HG03520 (cell line): ENCODE data around the gene WTAP.
A peak's percentile ranks its signal among the peaks of the same experiment; 100 is the strongest.
"Not testable (repeated sequence)": the region's sequence is repeated elsewhere in the genome, so short reads cannot be mapped to it uniquely, and the experiment has no call there.

Source experiments
- ATAC-seq: cut with Tn5 transposase; IDR thresholded peaks from one replicate; pipeline ENCODE4 v1.9.1; 2021; ENCODE audit warnings: mild to moderate bottlenecking, moderate library complexity; ENCODE audit not compliant: unreplicated experiment

The WTAP gene

DNA sequence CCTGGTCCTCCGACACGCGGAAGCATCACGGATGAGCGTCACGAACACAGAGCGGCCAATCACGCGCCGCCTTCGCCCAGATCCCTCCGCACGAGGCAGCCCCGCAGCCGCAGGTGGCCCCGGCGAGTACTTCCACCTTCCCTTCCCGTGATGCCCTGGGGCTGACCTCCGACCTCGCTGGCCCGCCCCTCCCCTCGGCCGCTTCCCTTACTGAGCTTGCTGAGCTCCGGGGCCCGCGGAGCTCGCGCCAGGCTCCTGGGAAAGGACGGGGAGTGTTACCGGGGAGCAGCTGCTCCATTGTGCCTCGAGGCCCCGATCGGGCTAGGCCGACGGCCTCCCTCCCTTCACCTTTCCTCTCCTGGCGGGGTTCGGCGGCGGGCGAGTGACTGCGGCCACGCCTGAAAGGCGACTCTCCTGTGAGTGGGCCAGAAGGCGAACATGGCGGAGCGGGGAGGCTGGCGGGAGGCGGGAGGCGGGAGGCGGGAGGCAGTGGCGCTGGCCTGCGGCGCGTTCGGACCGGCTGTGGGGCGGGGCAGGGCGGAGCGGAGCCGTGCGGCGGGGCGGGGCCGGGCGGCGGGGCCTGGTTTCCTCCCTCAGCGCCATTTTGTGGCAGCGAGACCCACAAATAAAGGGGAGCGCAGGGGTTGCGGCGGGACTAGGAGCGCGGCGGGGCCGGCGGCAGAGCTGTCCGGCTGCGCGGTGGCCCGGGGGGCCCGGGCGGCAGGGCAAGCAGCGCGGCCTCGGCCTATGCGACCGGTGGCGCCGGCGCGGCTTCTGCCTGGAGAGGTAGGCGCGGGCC is at the start of gene WTAP:
WTAP (plus strand) TSS at position 589 of the 799 bp plus-strand sequence. CDS start 8,760 bp downstream, outside the sequence.
- peak; percentile 67 for ATAC-seq

DNA sequence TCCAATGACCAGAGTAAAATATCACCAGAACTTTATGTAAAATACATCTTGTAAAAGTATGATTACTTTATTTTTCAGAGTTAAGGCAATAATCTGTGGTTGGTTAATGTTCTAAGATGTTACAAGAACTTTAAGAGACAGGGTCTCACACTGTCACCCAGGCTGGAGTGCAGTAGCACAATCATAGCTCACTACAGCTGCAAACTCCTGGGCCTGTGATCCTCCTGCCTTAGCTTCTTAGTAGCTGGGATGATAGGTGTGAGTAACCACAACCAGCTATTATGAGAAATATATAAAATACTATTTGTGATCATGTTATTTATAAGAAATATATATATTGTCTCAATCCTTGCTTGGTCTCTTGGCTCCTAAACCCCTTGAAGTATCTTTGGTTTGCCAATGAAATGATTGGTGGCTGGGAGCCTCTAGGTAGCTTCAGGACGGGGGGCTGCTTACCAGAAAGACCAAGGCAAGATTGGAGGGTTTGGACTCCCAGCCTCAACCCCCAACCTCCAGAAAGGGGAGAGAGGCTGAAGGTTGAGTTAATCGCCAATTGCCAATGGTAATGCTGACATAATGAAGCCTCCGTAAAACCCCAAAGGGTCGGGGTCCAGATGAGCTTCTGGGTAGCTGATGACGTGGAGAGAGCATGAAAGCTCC is 49.7 kb upstream of the WTAP start:
- no peak for ATAC-seq

DNA sequence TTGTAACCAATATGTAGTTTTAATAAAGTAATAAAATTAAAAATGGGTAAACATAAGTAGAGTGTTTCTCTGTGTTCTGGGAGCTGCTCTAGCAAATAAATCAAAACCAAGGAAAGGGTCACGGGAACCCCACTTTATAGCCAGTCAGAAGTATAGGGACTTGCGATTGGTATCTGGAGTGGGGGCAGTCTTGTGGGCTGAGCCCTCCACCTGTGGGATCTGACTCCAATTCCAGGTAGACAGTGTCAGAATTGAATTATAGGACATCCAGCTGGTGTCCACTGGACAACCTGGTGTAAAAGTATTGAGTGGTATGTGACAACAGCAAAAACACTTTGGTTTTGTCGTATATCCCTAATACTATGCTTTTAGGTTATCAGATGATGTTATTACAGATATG is 48.7 kb upstream of the WTAP start:
- no peak for ATAC-seq

DNA sequence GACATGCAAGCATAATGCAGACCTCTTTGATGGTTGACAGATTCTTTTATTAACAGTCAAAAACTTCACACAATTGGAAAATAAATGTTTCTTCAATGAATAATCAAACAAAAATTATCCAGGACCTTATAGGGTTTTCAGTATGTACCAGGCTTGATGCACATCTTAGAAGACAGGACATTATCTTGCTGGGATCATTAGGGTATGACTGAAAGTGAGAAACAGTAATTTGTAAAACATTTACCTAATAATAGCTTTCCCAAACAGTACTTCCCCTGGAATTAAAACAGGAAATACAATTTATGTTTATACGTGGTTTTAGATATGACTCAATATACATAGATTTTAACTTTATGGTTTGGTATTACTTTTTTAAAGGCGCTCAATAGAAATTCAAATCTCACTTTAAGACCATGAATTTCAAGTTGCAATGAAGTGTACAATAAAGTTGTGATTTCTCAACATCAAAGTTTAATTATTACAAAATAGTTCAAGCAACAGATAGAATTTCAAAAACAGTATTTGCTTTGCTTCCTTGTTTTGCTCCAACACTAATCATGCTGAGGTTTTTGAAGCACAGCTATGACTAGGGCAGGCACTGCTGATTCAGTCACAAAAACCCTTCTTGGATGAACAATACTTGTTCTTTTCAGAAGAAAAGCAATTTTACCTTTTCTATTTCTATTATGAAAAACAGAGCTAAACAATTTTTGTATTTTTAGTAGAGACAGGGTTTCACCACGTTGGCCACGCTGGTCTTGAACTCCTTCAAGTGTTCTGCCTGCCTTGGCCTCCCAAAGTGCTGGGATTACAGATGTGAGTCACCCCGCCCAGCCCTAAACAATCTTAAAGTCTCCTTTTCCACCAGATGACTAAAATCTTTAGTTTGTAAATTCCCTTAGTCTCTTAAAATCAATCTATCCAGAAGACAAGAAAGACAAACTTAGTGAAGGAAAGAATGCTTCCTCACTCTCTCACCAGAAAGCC is 47.9 kb upstream of the WTAP start:
- no peak for ATAC-seq

DNA sequence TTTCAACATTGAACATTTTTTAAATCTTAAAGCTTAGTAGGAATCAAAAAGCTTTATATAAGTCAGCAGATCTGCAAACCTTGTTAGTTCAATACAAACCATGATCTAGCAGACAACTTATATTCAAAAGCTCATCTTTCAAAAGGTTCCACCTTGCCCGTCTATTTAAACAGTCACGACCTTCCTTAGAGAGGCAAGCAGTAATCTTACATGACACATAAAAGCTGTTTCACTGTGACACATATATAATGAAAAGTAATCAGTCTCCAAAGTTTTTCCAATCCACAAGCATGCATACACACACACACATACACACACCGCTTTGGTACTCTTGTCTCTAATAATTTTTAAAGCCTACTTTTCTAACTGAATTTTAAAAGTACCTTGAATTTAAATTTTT is 47.2 kb upstream of the WTAP start:
- no peak for ATAC-seq

DNA sequence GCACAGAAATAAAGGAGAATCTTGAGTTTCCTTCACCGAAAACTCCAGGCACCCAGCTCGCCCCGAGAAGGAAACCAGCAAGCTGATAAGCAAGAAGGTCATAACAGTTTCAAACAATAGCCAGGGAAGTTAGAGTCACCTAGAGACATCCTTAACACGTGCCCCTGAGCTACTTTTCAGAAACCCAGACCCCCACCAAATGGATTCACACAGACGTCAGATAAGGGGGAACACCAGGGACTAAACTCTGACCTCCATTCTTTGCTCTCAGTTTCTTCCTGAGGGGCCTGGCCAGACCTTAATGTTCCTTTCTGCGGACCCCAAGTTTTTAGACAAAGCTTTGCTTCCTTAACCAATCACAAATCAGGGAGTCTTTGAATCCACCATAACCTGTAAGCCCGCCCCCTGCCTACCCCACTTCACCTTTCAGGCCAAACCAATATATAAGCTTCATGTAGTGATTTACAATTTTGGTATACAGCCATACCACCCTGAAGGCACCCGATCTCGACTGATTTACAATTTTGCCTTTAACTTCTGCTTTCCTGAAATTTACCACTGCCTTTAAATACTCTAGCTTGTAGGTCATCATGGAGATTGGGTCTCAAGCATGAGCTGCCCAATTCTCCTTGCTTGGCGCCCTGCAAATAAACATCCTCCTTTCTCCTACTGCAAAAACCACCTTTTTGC is 46.0 kb upstream of the WTAP start:
- no peak for ATAC-seq

DNA sequence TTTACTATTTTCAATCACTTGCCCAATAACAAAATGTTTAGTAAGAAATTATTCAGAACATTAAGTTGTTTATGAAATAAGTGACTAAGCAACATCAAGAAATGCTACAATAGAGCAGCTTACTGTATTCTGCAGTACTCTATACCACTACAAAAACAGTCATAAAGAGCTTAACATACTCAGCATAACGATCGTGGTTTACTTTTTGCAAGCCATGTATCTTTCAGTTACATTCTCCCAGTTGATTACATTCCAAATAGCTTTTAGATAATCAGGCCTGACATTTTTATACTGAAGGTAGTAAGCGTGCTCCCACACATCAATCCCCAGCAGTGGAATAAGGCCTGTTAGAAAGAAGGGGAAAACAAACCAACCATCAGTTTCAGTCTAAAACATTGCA is 45.0 kb upstream of the WTAP start:
- ATAC-seq, result no peak

DNA sequence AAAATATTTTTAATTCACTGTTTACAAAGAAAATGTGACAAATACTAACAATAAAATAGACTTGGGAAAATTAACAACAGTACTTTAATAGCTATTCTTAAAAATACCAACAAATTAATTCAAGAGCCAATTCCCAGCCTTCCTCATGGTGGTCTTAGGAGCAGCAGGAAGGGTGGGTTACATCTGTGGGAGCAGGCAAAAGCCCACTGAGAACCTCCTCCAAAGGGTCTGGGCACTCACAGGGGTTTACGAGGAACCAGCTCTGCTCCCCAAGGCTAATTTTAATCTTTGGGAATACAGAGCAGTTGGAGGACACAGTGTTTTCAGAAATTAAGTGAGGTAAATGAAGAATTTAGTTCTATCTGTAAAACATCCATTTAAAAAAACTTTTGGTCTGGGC is 44.5 kb upstream of the WTAP start:
- no peak for ATAC-seq

DNA sequence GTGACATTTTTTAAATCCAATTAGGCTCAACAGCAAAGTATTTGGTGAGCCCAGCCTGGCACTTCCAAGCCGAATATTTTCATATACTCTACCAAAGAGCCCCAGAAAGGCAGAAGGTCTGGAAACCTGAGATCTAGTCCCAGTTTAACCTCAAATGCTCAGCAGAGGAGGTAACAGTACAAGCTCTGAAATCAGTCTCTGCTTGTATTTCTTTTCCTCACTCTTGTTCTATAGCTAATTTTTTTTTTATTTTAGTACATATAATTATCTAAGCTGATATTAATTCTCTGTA is 43.3 kb upstream of the WTAP start:
- no peak for ATAC-seq

DNA sequence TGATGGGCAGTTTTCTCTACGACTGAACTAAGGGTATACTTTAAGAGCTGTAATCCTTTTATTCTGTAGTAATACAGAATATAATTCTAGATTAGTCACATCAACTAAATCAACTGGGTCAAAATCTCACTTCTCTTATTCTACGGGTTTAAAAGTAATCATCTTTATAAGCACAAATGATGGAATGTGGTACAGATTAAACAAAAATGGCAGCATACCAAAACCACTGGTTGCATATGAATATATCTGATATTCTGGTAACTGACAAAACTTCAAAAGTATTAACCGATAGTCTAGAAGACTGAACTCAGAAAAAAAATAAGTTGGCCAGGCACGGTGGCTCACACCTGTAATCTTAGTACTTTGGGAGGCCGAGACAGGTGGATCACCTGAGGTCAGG is 41.3 kb upstream of the WTAP start:
- no peak for ATAC-seq

DNA sequence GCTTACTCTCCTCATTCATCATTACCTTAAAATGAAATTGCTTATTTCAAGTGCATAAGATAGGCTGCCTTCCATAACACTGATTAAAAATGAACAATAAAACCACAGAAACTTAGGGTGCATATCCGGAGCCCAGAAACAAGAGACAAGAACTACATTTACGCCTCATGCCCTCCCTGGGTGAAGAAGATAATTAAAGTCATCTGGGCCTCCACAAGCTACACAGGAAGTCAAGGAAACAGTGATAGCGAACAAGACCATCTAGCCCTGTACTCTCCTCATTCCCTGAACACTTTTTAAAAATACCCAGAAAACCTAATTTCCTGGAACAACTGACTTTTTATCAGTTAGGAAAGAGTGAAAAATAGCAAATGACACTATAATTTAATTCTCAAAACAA is 40.6 kb upstream of the WTAP start:
- no peak for ATAC-seq

DNA sequence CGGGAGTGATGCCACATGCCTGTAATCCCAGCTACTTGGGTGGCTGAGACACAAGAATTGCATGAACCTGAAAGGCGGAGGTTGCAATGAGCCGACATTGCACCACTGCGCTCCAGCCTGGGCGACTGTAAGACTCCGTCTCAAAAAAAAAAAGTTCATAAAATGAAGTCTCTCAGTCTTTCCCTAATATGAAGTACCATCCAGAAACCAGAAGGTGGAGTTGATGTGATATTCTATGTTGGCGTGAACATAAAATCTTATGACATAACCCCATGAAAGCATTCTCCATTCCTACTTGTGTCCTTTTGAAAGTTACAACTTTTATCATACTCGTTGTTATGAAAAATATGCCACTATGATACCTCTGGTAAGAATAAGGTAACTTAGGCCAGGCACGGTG is 40.0 kb upstream of the WTAP start:
- no peak for ATAC-seq

DNA sequence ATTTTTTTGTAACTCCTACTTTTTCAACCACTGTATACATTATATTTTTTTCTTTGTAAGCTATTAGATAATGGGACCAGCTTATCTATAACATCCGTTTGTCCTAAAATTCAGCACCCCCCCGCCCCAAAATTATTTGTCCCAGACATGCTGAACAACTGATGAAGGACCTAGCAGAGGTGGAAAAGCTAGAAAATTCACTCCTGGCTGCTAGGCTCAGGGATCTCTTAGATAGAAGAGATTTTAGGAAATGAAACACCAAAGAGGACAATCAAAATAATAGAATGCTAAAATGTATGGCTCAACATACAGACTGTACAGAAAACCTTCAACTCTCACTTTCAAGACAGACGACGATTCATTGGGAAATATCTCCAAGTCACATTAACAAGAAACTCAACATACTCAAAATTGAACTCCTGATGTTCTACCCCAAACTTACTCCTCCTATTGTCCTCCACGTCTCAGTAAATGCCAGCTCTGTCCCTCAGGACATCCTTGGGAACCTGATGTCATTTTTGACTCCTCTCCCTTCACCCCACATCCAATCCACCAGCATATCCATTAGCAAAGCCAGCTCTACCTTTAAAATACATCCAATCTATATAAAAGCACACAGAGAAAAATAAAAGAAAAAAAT is 38.9 kb upstream of the WTAP start:
- ATAC-seq, result no peak

DNA sequence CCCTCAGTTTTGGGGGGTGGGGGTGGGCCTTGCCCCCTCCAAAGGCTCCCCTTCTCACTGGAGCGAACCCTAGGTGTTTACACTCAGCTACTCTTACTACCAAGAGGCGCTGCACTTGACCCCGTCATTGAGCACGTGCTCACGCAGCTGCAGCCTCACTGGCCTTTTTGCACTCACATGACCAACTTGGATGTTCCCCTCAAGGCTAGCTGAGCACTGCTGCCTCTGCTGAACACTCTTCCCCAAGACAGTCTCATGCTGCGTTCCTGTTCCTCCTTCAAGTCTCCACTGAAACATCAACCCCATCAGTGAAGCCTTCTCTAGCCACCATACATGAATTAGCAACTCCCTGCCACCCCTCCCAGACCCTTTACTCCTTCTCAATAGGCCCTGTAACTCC is 38.3 kb upstream of the WTAP start:
- ATAC-seq, result no peak

DNA sequence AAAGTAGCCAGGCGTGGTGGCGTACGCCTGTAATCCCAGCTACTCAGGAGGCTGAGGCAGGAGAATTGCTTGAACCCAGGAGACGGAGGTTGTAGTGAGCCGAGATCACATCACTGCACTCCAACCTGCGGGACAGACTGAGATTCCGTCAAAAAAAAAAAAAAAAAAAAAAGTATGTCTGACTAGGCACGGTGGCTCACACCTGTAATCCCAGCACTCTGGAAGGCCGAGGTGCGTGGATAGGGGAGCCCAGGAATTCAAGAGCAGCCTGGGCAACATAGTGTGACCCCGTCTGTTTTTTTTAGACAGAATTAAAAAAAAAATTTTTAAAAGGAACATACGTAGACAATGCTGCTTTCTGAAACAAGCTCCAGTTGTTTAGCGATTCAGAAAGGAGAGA is 37.2 kb upstream of the WTAP start:
- ATAC-seq, result not testable (repeated sequence)

DNA sequence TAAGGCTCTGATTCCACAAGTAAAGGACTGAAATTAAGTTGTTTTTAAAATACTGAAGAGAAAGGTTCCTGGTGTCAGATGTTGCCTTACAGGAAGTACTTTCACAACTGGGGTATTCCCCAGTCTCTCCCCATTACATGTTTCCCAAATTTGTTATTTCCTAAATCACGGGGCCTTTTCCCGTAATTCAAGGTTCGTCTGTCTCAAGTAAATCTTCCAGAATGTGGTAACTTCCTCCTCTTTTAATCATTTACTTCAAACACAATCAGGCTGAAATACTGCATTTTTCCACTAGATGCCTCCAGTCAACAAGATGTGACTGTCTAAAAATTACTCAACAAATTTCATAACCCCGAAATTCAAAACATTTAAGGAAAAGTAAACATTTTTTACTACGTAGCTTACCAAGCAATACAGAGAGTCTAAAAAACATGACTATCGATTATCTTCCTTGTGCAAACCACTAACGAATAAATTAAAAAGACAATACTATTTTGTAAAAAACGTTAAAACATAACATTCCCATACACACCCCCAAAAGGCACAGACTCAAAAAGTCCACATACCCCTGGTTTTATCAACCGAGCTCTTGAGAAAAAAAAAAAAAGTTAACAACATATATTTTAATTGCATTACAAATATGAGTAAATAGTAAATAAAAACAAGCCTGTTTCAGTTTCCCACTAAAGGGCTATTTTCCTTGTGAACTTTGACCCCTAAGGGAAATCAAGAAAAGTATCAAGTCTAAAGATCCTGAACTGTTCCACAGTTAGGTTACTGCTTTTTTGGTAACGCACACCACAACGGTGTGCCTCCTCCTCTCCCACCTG is 36.0 kb upstream of the WTAP start:
- ATAC-seq, result no peak

DNA sequence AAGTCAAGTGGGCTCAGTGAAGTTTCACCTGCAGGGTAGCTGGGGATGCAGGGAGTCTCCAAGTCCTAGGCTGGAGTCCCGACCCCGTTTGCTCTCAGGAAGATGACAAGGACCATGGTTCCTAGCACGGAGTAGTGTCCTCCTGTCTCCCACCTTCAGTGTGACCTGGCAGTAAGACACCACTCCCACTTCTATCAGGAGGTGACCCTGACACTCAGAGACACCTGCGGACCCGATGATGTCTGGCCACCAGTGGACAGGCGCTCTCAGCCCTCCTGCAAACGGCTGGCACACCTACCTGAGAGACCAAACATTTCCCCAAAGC is 35.4 kb upstream of the WTAP start:
- ATAC-seq, result no peak

DNA sequence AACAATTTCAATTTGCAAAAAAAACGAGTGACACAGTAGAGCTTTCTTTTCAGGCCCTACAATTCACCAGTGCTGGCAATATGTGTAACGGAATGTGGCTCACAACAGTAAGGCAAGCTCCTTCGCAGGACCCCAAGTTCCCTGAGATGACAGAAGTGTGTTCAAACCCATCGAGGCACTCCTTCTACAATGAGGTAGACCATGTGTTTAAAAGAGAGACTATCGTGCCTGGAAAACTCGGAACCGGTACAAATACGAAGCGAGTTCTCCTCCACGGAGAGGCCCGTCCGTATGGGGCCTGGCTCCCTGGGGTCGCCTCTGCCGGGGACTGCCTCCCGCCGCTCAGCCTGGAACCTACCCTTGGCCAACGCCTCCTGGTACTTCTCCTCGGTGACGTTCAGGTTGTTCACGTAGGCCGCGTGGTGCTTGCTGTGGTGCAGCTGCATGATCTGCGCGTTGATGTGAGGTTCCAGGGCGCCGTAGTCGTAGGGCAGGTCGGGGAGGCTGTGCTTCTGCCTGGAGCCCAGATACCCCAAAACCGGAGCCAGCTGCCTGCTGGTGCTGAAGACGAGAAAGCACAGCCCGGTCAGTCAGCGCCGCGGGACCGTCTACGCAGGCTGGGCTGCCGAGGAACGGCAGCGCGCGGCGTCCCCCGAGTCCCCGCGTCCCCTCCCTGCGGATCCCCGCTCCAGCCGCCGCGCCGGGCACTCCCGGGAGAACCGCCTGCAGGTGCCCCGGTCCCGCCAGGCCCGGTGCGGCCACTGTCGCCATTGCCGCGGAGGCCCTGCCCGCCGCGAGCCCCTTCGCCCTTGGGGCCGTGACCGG is 34.8 kb upstream of the WTAP start:
- ATAC-seq, result peak; percentile 36
